Lower leg skin (tissue), 3 donors: Measurements from ENCODE around the gene CNBP.

Experiments used
- CTCF ChIP-seq, 3 donors: fragments of 450-650 bp; IDR thresholded peaks; one replicate each; pipeline ENCODE4 v1.5.1; 2016; ENCODE audit warnings: antibody characterized with exemption in 3 of 3, mild to moderate bottlenecking in 3 of 3, moderate library complexity in 2 of 3
- POLR2A ChIP-seq, 2 donors: fragments of 450-650 bp; IDR thresholded peaks; one replicate each; pipeline ENCODE4 v1.6.1; 2016 to 2017; ENCODE audit warnings: antibody characterized with exemption in 2 of 2, mild to moderate bottlenecking in 1 of 2, moderate library complexity in 1 of 2

- TF ChIP-seq CTCF (IDR thresholded peaks at IDR 0.05) (no peak), POLR2A (IDR thresholded peaks at IDR 0.05) (no peak)
Observed at GRCh38 chr3:129164500-129164899, 19.2 kb downstream of the CNBP start.
